ENCODE results near the gene ACTR8.
A peak's percentile ranks its signal among the peaks of the same experiment; 100 is the strongest.

ACTR8 gene

GRCh38 chr3:53844262-53845102 is 37.5 kb downstream of the ACTR8 start:
- Histone ChIP-seq H3F3A (ENCODE audit: insufficient read depth, low read length) (peaks cover 24% of the 10 kb centered on the region), H3K9ac (ENCODE audit: low read length) (peak overlapping the region; percentile 22; the same call in 1 of the 2 replicates), H3K27me3 (replicated peaks; ENCODE audit: insufficient read depth, low read length) (no peaks in the 10 kb centered on the region), H3K79me2 (ENCODE audit: low read length) (no peaks in the 10 kb centered on the region; the same call in 1 of the 2 replicates), H3K4me3 (ENCODE audit: low read length) (no peak overlapping the region), H3K4me1 (ENCODE audit: low read length) (peaks cover 21% of the 10 kb centered on the region), H3K36me3 (replicated peaks; ENCODE audit: insufficient read depth, low read length) (no peaks in the 10 kb centered on the region), H3K9me2 (replicated peaks; ENCODE audit: insufficient read depth, low read length) (no peaks in the 10 kb centered on the region), H3K9me3 (replicated peaks; ENCODE audit: insufficient read depth, low read length) (no peaks in the 10 kb centered on the region), H2AFZ (ENCODE audit: low read length) (no peak overlapping the region), H4K20me1 (ENCODE audit: insufficient read depth, low read length) (no peaks in the 10 kb centered on the region), H3K4me2 (ENCODE audit: low read depth, low read length) (peak overlapping the region; percentile 99), H3K27ac (ENCODE audit: low read length) (peak overlapping the region; percentile 85; the same call in 1 of the 2 replicates)
- no peak for DNase-seq
- TF ChIP-seq EZH2phosphoT487 (IDR thresholded peaks at IDR 0.05; ENCODE audit: low read length), result no peak
- TF ChIP-seq EZH2 (optimal IDR thresholded peaks at IDR 0.05; ENCODE audit: low read depth, low read length), result no peak
- no peak for TF ChIP-seq CTCF (IDR thresholded peaks at IDR 0.05; ENCODE audit: low read length)

GRCh38 chr3:53843195-53844177 is 38.5 kb downstream of the ACTR8 start:
- Histone ChIP-seq H2AFZ (ENCODE audit: low read length) (peak overlapping the region; percentile 25; the same call in 1 of the 2 replicates), H3K4me2 (ENCODE audit: low read depth, low read length) (peak overlapping the region; percentile 99; the same call in 1 of the 2 replicates), H3K9me3 (replicated peaks; ENCODE audit: insufficient read depth, low read length) (no peaks in the 10 kb centered on the region), H3F3A (ENCODE audit: insufficient read depth, low read length) (peaks cover 24% of the 10 kb centered on the region), H3K9me2 (replicated peaks; ENCODE audit: insufficient read depth, low read length) (no peaks in the 10 kb centered on the region), H3K27me3 (replicated peaks; ENCODE audit: insufficient read depth, low read length) (no peaks in the 10 kb centered on the region), H4K20me1 (ENCODE audit: insufficient read depth, low read length) (no peaks in the 10 kb centered on the region), H3K79me2 (ENCODE audit: low read length) (no peaks in the 10 kb centered on the region; the same call in 1 of the 2 replicates), H3K4me3 (ENCODE audit: low read length) (no peak overlapping the region), H3K27ac (ENCODE audit: low read length) (peak overlapping the region; percentile 85), H3K4me1 (ENCODE audit: low read length) (peaks cover 21% of the 10 kb centered on the region), H3K9ac (ENCODE audit: low read length) (peak overlapping the region; percentile 22; the same call in 1 of the 2 replicates), H3K36me3 (replicated peaks; ENCODE audit: insufficient read depth, low read length) (no peaks in the 10 kb centered on the region)
- TF ChIP-seq EZH2phosphoT487 (IDR thresholded peaks at IDR 0.05; ENCODE audit: low read length) (no peak), CTCF (IDR thresholded peaks at IDR 0.05; ENCODE audit: low read length) (no peak), EZH2 (optimal IDR thresholded peaks at IDR 0.05; ENCODE audit: low read depth, low read length) (no peak)
- peak; percentile 72 for DNase-seq

GRCh38 chr3:53842436-53843194 is 39.3 kb downstream of the ACTR8 start:
- H4K20me1 ChIP-seq (ENCODE audit: insufficient read depth, low read length), result no peaks in the 10 kb centered on the region
- H3K36me3 ChIP-seq (replicated peaks; ENCODE audit: insufficient read depth, low read length), result no peaks in the 10 kb centered on the region
- H3K27ac ChIP-seq (ENCODE audit: low read length), result no peak overlapping the region
- H2AFZ ChIP-seq (ENCODE audit: low read length), result no peak overlapping the region
- no peak for DNase-seq
- H3K9me3 ChIP-seq (replicated peaks; ENCODE audit: insufficient read depth, low read length), result no peaks in the 10 kb centered on the region
- H3F3A ChIP-seq (ENCODE audit: insufficient read depth, low read length), result peaks cover 24% of the 10 kb centered on the region
- peaks cover 21% of the 10 kb centered on the region for H3K4me1 ChIP-seq (ENCODE audit: low read length)
- H3K9ac ChIP-seq (ENCODE audit: low read length), result no peak overlapping the region
- no peaks in the 10 kb centered on the region for H3K9me2 ChIP-seq (replicated peaks; ENCODE audit: insufficient read depth, low read length)
- H3K27me3 ChIP-seq (replicated peaks; ENCODE audit: insufficient read depth, low read length), result no peaks in the 10 kb centered on the region
- H3K4me2 ChIP-seq (ENCODE audit: low read depth, low read length), result no peak overlapping the region
- H3K4me3 ChIP-seq (ENCODE audit: low read length), result no peak overlapping the region
- H3K79me2 ChIP-seq (ENCODE audit: low read length), result no peaks in the 10 kb centered on the region; the same call in 1 of the 2 replicates
- TF ChIP-seq EZH2phosphoT487 (IDR thresholded peaks at IDR 0.05; ENCODE audit: low read length) (no peak), EZH2 (optimal IDR thresholded peaks at IDR 0.05; ENCODE audit: low read depth, low read length) (no peak), CTCF (IDR thresholded peaks at IDR 0.05; ENCODE audit: low read length) (no peak)

Data from MM.1S (cell line).